NB4 (cell line): ENCODE data around the gene MEGF11.

Source experiments
- DNase-seq: peaks from one replicate; pipeline ENCODE4 v3.0.0; 2010; ENCODE audit warnings: low read depth
- H3K4me3 ChIP-seq: one replicate; pipeline ENCODE4 v1.5.1; 2011; ENCODE audit warnings: mild to moderate bottlenecking, low read depth, low read length, moderate library complexity
- CTCF ChIP-seq: IDR thresholded peaks from one replicate; pipeline ENCODE4 v1.5.1; 2012; ENCODE audit warnings: low read depth, low read length
- MAX ChIP-seq: IDR thresholded peaks from 2 replicates; pipeline ENCODE4 v1.6.1; 2011; ENCODE audit warnings: low read depth, low read length
- MYC ChIP-seq: IDR thresholded peaks from 2 replicates; pipeline ENCODE4 v1.6.1; 2011; ENCODE audit warnings: low read depth, low read length
- POLR2A ChIP-seq: IDR thresholded peaks from 2 replicates; pipeline ENCODE4 v1.6.1; 2011; ENCODE audit warnings: mild to moderate bottlenecking; ENCODE audit not compliant: insufficient read length; ENCODE audit errors: extremely low read depth

MEGF11 gene

GRCh38 chr15:66288551-66289185, 35.1 kb upstream of the MEGF11 start:
- TF ChIP-seq MYC (no peak), POLR2A (no peak), MAX (no peak), CTCF (no peak)
- DNase-seq, result no peak
- no peak overlapping the region for H3K4me3 ChIP-seq

- TF ChIP-seq POLR2A, result no peak
- no peak for TF ChIP-seq MYC
- no peak for TF ChIP-seq CTCF
- TF ChIP-seq MAX, result no peak
- no peak overlapping the region for H3K4me3 ChIP-seq
- no peak for DNase-seq
Observed at GRCh38 chr15:66288093-66288492, 34.5 kb upstream of the MEGF11 start.

- no peak for TF ChIP-seq MYC
- TF ChIP-seq CTCF, result peak; percentile 35
- H3K4me3 ChIP-seq, result no peak overlapping the region
- peak; percentile 33 for DNase-seq
Observed at GRCh38 chr15:66287461-66288057, 34.0 kb upstream of the MEGF11 start.

GRCh38 chr15:66285533-66286280, 32.2 kb upstream of the MEGF11 start:
- DNase-seq, result no peak
- no peak for TF ChIP-seq CTCF
- no peak for TF ChIP-seq MYC
- TF ChIP-seq POLR2A, result no peak
- TF ChIP-seq MAX, result no peak
- no peak overlapping the region for H3K4me3 ChIP-seq

GRCh38 chr15:66284271-66284670, 30.7 kb upstream of the MEGF11 start:
- no peak for DNase-seq
- no peak overlapping the region for H3K4me3 ChIP-seq
- TF ChIP-seq MYC (no peak), MAX (no peak), CTCF (no peak), POLR2A (no peak)
